HG03575 (cell line): ENCODE data around the gene PPL.
"Not testable (repeated sequence)": the region's sequence is repeated elsewhere in the genome, so short reads cannot be mapped to it uniquely, and the experiment has no call there.

Source experiments
- ATAC-seq: cut with Tn5 transposase; IDR thresholded peaks from one replicate; pipeline ENCODE4 v1.9.1; 2021; ENCODE audit not compliant: unreplicated experiment, insufficient number of reproducible peaks, low FRiP score; ENCODE audit errors: extremely low read depth

PPL gene

DNA sequence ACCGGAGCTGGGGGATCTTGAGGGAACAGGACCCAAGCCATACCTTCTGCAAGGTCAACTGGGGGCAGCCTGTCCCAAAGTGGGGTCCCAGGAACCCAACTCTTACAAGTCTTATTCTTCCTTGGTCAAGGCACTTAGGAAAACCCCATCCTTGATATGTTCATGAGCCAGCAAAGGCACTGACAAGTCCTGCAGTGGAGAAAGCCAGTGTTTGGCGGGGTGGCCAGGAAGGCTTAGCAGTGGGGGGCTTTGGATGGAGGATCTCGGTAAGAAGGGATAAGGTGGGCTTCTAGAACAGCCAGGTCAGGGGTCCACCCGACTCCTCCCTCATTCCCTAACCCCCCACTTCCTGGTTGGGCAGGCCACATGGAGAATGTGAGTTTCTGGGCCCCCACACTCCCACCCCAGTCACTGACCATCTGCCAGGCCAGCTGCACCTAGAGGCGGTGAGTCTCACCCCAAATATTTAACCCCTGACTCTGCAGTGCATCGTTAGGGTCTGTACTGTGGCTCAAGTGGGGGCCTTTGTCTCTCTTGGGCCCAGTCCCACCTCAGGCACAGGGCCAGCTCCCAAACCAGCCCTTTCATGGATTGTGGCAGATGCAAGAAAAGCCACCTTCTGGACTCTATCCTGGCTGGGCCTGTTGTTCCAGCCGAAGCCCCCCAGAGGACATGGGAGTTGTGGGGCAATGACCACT is 22.3 kb downstream of the PPL start:
- no peak for ATAC-seq

DNA sequence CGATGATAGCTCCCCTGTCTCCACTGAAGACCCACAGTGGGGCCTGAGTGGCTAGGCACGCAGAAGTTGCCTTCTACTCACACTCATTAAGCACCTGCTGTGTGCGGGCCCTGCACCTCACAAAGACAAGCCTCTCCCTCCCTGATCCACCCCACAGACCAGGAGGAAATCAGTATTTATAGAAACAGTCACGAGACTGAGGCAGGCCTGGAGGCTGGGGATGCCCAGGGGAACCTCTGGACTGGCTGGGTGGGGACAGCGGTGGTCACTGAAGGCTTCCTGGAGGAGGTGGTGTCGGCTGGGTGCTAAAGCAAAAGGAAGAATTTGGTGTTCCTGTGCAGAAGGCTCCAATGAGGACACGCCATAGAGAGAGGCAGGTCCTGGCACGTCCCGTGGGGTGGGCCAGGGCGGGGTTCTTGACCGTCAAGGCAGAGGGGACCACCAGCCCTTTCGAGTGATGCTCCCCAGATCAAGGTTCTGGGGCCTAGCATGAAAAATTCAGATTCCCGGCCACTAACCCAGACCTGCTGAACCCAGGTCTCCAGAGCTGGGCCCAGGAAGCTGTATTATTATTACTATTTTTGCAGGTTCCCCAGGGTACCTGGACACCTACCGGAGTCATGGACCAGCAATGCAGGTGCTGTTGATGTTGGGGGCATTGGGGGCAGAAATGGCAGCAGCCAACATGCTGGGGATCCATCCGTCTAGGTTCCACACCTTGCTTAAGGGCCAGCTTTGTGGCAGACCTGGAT is 23.0 kb downstream of the PPL start:
- ATAC-seq, result no peak

DNA sequence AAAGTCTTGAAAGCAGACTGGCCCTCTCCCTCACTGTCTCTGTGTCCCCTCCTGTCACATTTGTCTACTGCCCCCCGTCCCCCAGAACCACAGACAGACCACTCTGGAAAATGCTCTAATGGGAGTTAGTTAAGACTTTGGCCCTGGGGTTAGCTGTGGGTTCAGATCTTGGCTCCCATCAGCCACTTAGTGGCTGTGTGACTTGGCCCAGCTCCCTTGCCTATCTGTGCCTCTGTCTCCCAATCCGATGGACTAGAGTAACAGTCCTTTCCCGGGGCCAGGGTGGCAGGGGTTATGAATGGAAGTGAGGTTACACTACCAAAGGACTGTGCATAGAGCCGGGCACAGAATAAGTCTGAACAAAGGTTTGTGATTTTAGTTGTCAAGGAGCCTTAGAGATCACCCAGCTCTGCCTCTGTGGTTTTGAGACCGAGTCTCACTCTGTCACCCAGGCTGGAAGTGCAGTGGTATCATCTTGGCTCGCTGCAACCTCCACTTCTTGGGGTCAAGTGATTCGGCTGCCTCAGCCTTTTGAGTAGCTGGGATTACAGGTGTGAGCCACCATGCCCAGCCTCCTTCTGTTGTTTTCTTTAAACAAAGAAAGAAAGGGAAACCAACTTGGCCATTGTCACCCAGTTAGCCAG is 23.7 kb downstream of the PPL start:
- ATAC-seq, result no peak

DNA sequence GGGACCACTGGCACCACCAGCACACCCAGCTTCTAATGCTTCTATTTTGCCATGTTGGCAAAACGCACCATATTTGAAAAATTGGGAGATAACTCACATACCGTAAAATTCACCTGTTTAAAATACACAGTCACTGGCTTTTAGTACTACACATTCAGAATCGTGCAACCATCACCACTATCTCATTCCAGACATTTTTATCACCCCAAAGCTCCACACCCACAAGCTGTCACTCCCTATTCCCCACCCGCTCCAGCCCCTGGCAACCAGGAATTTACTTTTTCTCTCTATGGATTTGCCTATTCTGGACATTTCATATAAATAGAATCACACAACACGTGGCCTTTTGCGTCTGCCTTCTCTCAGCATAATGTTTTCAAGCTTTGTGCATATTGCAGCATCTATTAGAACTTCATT is 25.0 kb downstream of the PPL start:
- ATAC-seq, result no peak

DNA sequence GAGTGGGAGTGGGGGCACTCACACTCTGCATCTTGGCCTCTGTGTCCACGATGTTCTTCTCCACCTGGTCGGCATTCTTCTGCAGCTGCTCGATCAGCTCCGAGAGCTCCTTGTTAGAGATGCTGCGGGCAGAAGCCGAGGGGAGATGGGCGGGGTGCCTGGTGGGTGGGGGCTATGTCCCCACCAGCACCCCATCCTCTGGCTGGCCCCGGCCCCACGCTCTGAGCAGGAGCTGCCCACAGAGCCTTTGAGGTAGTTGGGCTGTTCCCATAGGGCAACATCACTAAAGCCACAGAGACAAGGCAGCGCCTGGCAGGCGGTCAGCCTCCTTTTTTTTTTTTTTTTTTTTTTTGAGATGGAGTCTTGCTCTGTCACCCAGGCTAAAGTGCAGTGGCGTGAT is 26.1 kb downstream of the PPL start:
- ATAC-seq, result no peak

DNA sequence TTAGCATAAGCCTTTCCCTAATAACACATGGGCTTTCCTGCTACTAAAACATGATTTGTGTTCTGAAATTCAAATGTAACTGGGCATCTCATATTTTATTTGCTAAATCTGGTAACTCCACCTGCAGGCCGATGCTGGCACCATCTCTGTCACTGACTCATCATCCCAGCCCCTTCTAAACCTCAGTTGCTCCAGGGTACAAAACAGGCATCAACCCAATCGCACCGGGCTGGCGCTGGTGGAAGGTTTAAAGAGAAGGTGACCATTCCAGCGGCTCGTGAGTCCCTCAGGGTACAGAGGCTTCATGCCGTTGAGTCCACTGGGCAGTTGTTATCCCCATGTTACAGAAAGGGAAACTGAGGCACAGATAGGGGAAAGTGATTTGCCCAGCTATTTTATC is 27.1 kb downstream of the PPL start:
- no peak for ATAC-seq

DNA sequence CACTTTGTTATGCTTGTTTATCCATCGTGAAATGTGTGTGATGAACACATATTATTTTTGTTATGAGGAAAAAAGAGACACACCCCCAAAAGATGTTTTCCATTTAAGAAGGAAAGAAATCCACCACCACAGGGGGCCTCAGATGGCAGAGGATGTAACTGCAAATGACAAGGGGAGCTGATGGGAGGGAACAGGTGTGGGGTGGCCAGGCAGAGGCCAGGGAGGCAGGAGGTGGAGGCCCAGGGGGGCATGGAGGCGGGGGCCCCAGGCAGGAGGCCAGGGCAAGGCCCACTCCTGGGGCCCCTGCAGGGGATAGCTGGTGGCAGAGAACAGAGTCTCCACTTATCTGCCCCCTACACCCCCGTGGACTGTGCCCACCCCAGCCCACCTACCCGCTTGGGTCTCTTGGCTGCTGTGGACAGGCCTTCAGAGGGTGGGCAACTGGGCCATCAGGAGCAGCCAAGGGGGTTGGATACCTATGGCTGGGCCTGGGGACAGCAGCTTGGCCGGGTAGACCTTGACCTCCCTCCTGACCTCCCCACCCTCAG is 28.0 kb downstream of the PPL start:
- no peak for ATAC-seq

DNA sequence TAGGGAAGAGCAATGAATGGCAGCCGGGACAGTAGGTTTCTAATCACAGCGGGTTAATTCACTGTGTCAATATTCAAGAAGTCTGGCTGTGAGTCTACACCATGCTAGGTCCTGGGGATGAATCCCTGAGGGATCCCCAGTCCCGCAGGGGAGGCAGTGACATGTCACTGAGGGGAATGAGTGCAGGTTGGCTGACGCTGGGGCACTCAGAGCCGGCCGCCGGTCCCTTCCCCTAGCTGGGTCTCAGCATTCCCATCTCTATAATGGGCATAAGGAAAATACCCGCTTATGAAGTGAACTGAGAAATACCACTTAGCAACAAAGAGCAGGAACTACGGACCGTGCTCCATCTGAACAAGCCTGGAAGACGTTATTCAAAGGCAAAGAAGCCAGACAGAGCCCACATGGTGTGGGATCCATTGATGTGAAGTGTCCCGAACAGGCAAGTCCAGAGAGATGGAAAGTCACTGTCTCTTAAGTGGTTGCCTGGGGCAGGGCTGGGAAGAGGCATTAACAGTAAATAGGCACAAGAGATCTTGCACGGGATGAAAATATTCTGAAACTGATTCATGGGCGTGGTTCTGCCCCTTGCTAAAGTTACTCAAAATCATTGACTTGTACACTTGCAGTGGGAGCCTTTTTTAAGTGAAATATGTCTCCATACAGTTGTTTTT is 31.9 kb downstream of the PPL start:
- ATAC-seq, result no peak

DNA sequence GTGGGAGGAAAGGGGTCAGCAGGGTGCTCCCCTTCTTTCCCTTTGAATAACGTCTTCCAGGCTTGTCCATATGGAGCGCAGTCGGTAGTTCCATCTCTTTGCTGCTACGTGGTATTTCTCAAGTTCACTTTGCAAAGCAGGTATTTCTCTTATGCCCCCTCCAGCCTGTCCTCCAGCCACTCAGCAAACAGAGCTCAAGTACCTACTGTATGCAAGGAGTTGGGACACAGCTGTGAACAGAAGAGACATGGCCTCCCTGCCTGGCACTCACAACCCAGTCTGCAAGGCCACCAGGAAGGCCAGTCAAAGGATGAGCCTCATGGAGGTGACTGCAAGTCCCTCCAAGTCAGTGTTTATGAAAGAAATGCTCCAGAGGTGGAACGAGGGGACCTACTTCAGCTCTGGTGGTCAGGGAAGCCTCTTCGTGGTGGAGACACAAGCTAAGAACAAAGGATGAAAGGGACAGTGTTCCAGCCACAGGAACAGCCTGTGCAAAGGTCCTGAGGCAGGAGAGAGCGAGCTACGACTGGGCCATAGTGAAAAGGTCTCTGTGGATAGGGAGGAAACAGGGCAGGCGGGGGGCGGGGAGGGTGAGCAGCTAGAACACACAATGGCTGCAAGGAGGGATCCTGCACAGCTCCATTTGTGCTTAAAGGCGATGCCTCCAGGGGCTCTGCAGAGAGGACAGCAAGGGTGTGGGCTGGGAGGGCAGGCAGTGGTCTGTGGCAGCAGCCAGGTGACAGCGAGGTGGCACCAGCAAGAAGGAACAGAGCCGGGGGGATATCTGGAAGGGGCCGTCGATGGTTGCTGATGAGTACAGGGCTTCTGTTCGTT is 32.6 kb downstream of the PPL start:
- ATAC-seq, result no peak

DNA sequence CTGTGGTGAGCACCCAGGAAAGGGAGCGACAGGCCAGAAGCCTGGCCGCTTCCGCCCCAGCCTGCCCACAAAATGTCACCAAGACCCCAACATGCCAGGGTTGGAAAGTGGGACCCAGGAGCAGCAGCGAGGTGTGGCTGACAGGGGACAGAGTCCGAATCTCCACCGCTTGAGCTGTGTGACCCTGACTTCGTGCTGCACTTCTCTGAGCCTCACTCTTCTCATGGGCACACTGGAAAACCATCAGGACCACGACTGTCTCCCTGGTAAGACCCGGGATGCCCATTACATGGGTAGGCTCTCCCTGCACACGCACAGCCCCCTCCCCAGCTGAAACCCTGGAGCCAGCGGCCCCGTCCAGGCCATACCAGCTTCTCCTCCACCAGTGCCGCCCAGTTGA is 34.9 kb downstream of the PPL start:
- no peak for ATAC-seq

DNA sequence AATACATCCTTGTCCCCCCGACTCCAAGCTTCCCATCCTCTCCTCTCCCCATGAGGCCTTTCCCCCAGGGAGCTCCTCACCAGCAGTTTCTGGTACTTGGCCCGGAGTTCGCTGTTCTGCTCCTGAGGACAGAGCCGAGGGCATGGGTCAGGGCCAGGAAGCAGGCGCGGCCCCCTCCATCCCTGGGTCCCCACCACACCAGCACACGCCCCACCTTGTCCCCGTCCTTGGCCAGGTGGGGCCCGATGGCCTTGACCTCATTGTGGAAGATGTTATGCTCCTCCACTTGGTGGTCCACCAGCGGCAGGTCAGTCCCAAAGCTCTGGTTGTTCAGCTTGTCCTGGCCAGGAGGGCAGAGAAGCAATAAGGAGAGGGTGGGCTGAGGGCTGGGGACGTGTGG is 36.2 kb downstream of the PPL start:
- no peak for ATAC-seq

DNA sequence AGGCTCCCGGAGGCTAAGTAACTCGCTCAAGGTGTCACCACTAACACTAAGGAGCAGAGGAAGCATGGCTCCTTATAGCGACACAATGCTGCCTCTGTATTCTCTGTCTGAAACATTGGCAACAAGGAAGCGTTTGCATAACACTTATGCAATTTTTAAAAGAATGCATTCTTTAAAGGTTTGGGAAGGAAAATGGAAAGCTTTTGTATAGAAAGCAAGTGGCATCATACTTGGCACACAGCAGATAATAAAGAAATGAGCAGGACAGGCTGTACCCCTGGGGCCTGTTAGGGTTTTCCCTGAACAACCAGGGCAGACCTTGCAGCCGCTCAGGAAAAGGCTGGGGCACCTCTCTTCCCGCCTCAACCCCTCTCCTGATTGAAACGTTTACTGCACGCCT is 36.9 kb downstream of the PPL start:
- ATAC-seq, result no peak

DNA sequence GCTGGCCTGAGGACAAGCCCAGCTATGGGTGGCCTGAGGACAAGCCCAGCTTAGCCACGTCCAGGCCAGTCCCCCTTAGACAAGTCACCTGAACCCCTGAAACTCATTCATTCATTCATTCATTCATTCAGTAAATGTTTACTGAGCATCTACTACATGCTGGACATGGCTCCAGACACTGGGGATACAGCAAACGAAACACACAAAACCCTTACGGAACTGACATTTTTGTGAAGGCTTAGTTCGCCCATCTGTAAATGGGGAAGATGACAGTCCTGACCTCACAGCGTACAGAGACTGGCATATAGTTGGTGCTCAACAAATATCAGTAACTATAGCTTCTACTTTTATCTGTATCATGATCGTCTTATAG is 37.5 kb downstream of the PPL start:
- ATAC-seq, result no peak

DNA sequence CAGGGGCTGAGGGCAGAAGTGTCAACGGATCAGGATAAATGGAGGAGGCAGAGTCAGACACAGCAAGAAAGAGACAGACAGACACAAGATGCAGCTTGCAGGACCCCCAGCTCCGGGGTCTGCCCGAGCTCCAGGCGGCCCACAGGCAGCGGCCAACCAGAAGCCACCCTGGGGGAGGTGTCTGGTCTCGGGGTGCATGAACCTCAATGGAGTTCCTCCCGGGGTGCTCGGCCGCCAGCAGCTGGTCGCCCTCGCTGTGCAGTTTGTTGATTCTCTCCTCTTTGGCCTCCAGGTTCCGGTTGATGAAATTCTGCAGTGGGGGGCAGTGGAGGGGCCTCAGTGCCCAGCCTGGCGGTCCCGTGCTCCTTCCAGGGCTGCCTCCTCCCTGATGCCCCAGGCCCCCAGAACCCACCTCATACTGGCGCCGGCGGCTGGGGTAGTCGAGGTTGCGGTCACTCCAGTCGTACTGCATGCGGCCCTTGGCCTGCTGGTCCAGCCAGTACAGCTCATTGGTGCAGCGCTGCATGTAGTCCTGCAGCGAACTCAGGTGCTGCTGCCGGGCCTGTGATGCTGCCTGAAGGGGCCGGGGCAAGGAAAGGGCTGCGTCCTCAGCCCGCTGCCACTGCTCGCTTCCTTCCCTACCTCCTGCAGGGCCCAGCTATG is 38.0 kb downstream of the PPL start:
- no peak for ATAC-seq

DNA sequence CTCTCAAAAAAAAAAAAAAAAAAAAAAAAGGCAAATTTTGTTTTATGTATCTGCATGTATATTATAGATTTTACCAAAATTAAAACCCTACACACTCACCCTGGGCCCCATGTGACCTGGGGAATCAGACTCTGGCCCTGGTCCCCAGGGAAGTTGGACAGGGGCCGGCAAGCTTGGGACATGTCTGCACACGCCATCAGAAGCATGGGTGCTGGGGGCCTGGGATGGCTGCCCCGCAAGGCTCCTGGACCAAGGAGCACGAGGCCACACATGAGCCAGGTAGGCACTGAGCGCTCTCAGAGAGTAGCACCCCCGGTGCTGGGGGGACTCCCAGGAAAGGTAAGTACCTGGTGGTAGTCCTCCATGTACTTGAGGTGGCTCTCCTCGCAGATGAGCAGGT is 39.6 kb downstream of the PPL start:
- no peak for ATAC-seq

DNA sequence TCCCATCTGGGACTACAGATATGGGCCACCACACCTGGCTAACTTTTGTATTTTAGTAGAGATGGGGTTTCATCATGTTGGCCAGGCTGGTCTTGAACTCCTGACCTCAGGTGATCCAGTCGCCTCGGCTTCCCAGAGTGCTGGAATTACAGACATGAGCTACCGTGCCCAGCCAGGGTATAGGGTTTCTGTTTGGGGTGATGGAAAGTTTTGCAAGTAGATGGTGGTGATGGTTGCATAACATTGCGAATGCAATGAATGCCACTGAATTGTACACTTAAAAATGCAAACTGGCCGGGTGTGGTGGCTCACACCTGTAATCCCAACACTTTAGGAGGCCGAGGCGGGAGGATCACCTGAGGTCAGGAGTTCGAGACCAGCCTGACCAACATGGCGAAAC is 40.2 kb downstream of the PPL start:
- ATAC-seq, result not testable (repeated sequence)

DNA sequence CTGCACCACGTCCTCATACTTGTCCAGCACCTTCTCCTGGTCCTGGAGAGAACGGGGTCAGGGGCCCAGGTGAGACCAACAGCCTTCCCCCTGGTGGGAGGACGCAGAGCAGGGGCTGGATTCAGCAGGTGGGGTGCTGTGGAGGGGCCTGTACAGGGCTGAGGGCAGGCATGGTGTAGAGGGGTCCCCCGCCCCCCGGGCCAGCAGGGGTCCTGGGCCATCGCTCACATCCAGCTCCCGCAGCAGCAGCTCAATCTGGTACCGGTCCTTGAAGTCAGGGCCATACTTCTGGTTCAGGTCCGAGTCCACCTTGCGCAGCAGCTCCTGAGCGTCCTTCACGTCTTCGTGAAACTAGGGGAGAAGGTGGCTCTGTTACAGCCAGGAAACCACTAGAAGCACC is 41.6 kb downstream of the PPL start:
- ATAC-seq, result no peak
